Loucy (cell line): ENCODE data around the gene CCL14.

Experiments
- H2AFZ ChIP-seq: fragments of 200-600 bp; sonication (generic); 2 replicates; pipeline ENCODE4 v1.6.0; 2016; ENCODE audit warnings: antibody characterized with exemption, mild to moderate bottlenecking, low read length, moderate library complexity
- H3F3A ChIP-seq: fragments of 200-600 bp; 2 replicates; pipeline ENCODE4 v1.6.0; 2016; ENCODE audit warnings: antibody characterized with exemption, low read depth, mild to moderate bottlenecking
- H3K27me3 ChIP-seq: fragments of 200-600 bp; sonication (generic); 2 replicates; pipeline ENCODE4 v1.6.1; 2014; ENCODE audit warnings: low read length, mild to moderate bottlenecking; ENCODE audit not compliant: insufficient read depth, poor library complexity, severe bottlenecking
- H3K36me3 ChIP-seq: fragments of 200-600 bp; sonication (generic); 2 replicates; pipeline ENCODE4 v1.6.1; 2016; ENCODE audit warnings: low read length; ENCODE audit not compliant: insufficient read depth
- H3K4me1 ChIP-seq: fragments of 200-600 bp; sonication (generic); 2 replicates; pipeline ENCODE4 v1.5.1; 2014; ENCODE audit warnings: low read length, mild to moderate bottlenecking; ENCODE audit not compliant: insufficient read depth, poor library complexity, severe bottlenecking
- H3K4me2 ChIP-seq: fragments of 200-600 bp; sonication (generic); 2 replicates; pipeline ENCODE4 v1.6.0; 2014; ENCODE audit warnings: antibody characterized with exemption, low read length, low read depth, mild to moderate bottlenecking; ENCODE audit not compliant: poor library complexity, severe bottlenecking
- H3K4me3 ChIP-seq: fragments of 200-600 bp; sonication (generic); 2 replicates; pipeline ENCODE4 v1.5.1; 2014; ENCODE audit warnings: low read length, mild to moderate bottlenecking, mixed read lengths; ENCODE audit not compliant: poor library complexity, severe bottlenecking
- H3K79me2 ChIP-seq: fragments of 200-600 bp; sonication (generic); 2 replicates; pipeline ENCODE4 v1.6.1; 2014; ENCODE audit warnings: low read length; ENCODE audit not compliant: insufficient read depth
- H3K9ac ChIP-seq: fragments of 200-600 bp; sonication (generic); 2 replicates; pipeline ENCODE4 v1.6.0; 2014; ENCODE audit warnings: mild to moderate bottlenecking, low read depth, low read length, moderate library complexity; ENCODE audit not compliant: poor library complexity, severe bottlenecking
- H3K9me2 ChIP-seq: fragments of 200-600 bp; sonication (generic); replicated peaks from 2 replicates; pipeline ENCODE4 v1.6.1; 2016; ENCODE audit warnings: low read depth, low read length, mixed read lengths
- H3K9me3 ChIP-seq: fragments of 200-600 bp; sonication (generic); 2 replicates; pipeline ENCODE4 v1.6.1; 2014; ENCODE audit warnings: mild to moderate bottlenecking, antibody characterized with exemption, low read length, low read depth; ENCODE audit not compliant: insufficient read depth
- H4K20me1 ChIP-seq: fragments of 200-600 bp; sonication (generic); 2 replicates; pipeline ENCODE4 v1.6.0; 2014; ENCODE audit warnings: antibody characterized with exemption, low read length, mild to moderate bottlenecking; ENCODE audit not compliant: insufficient read depth, poor library complexity, severe bottlenecking
- EZH2phosphoT487 ChIP-seq: fragments of 200-600 bp; IDR thresholded peaks from 2 replicates; pipeline ENCODE4 v1.6.1; 2018; ENCODE audit warnings: antibody characterized with exemption, mild to moderate bottlenecking, moderate library complexity, borderline replicate concordance
- TF ChIP-seq, protein P1 (sequence below): fragments of 200-600 bp; sonication (generic); conservative IDR thresholded peaks from 2 replicates; pipeline ENCODE4 v1.5.1; 2014; ENCODE audit warnings: mild to moderate bottlenecking, antibody characterized with exemption, low read length

CCL14 gene

DNA sequence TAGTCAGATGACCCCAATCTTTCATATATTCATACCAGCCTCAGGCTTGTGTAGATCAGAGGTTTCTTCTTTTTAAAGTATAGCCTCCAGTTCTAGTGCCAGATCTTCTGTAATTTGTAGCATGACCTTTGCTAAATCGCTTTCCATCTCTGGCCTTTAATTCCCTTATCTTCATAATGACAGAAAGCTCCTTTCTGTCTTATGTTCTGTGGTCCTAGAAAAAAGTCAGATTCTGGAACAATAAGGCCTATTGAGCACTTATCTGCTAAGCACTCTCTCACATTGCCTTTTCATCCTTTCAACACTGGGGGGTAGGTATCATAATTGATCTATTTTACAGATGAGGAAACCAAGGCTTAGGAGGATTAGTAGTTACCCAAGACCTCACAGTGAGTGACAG is 14.5 kb downstream of the CCL14 start:
- H3K9ac ChIP-seq, result no peak overlapping the region

DNA sequence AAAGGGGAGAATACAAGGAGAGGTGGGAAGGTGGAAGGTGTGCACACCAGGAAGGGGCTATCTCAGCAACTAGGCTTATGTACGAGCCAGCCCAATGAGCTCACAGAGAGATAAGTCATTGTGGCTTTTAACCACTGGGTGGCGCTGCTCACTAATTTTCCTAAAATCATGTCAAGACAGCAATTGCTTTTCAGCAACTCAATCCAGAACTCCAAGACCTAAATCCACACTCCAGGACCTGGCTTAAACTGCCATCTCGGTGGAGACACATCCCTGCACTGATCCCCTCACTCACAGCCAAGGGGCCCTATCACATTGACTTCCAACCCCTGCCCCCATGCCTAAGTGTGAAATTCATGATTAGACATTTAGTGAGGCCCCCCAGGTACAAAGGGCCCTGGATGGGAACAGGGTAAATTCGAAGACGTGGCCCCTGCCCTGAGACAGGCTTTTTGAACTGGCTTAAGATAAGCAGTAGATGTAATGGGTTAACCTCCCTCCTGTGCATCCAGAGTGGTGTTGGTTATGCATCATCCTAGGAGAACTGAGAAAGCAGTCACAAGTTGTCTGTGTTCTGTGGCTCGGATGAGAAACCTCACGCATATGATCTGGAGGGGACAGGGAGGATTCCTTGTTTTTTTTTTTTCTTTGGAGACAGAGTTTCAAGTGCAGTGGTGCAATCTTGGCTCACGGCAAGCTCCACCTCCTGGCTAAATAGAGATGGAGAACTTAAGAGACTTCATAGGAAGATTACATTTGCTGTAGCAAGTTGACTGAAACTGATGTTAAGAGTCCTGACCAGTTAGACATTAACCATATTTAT is 16.8 kb downstream of the CCL14 start:
- H3F3A ChIP-seq, result no peaks in the 10 kb centered on the region
- TF ChIP-seq EZH2phosphoT487, result no peak
- TF ChIP-seq, protein P1, sequence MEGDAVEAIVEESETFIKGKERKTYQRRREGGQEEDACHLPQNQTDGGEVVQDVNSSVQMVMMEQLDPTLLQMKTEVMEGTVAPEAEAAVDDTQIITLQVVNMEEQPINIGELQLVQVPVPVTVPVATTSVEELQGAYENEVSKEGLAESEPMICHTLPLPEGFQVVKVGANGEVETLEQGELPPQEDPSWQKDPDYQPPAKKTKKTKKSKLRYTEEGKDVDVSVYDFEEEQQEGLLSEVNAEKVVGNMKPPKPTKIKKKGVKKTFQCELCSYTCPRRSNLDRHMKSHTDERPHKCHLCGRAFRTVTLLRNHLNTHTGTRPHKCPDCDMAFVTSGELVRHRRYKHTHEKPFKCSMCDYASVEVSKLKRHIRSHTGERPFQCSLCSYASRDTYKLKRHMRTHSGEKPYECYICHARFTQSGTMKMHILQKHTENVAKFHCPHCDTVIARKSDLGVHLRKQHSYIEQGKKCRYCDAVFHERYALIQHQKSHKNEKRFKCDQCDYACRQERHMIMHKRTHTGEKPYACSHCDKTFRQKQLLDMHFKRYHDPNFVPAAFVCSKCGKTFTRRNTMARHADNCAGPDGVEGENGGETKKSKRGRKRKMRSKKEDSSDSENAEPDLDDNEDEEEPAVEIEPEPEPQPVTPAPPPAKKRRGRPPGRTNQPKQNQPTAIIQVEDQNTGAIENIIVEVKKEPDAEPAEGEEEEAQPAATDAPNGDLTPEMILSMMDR, result peak; percentile 79
- no peak overlapping the region for H3K9ac ChIP-seq
- H3K4me2 ChIP-seq, result no peak overlapping the region
- H3K79me2 ChIP-seq, result no peaks in the 10 kb centered on the region
- H3K9me3 ChIP-seq, result no peaks in the 10 kb centered on the region
- H2AFZ ChIP-seq, result no peak overlapping the region
- H4K20me1 ChIP-seq, result no peaks in the 10 kb centered on the region
- no peaks in the 10 kb centered on the region for H3K9me2 ChIP-seq
- H3K27me3 ChIP-seq, result no peaks in the 10 kb centered on the region
- no peaks in the 10 kb centered on the region for H3K36me3 ChIP-seq
- H3K4me3 ChIP-seq, result no peak overlapping the region
- no peaks in the 10 kb centered on the region for H3K4me1 ChIP-seq

More for the DNA sequence above, 14.5 kb downstream of the CCL14 start:
- no peaks in the 10 kb centered on the region for H3F3A ChIP-seq
- H3K27me3 ChIP-seq, result no peaks in the 10 kb centered on the region
- no peaks in the 10 kb centered on the region for H3K36me3 ChIP-seq
- no peaks in the 10 kb centered on the region for H3K4me1 ChIP-seq
- no peak overlapping the region for H2AFZ ChIP-seq
- H3K9me3 ChIP-seq, result no peaks in the 10 kb centered on the region
- H3K4me3 ChIP-seq, result no peak overlapping the region
- no peak overlapping the region for H3K4me2 ChIP-seq
- no peak for TF ChIP-seq EZH2phosphoT487
- TF ChIP-seq, protein P1, result no peak
- no peaks in the 10 kb centered on the region for H4K20me1 ChIP-seq
- H3K9me2 ChIP-seq, result no peaks in the 10 kb centered on the region
- H3K79me2 ChIP-seq, result no peaks in the 10 kb centered on the region

DNA sequence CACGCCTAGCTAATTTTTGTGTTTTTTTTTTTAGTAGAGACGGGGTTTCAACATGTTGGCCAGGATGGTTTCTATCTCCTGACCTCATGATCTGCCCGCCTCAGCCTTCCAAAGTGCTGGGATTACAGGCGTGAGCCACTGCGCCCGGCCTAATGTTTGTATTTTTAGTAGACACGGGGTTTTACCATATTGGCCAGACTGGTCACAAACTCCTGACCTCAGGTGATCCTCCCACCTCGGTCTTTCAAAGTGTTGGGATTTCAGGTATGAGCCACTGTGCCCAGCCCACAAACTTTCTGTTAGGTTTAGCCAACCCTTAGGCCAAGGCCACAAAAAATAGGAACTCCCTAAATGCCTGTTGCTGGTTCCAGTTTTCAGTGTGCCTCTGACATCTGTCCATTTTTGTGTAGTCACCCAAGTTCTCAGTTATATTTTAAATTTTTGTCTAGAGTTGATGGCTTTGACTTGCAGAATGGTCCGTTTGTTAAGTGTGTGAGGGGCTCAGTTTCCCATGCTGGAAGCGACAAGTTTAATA is 17.9 kb downstream of the CCL14 start:
- H2AFZ ChIP-seq, result no peak overlapping the region; the same call in 1 of the 2 replicates
- H3K9ac ChIP-seq, result no peak overlapping the region
- H4K20me1 ChIP-seq, result no peaks in the 10 kb centered on the region
- H3K4me3 ChIP-seq, result no peak overlapping the region
- no peak overlapping the region for H3K4me2 ChIP-seq
- no peaks in the 10 kb centered on the region for H3K36me3 ChIP-seq
- TF ChIP-seq EZH2phosphoT487, result no peak
- TF ChIP-seq, protein P1, result no peak
- H3K27me3 ChIP-seq, result no peaks in the 10 kb centered on the region
- no peaks in the 10 kb centered on the region for H3K4me1 ChIP-seq
- H3F3A ChIP-seq, result no peaks in the 10 kb centered on the region
- H3K79me2 ChIP-seq, result no peaks in the 10 kb centered on the region
- no peaks in the 10 kb centered on the region for H3K9me2 ChIP-seq
- H3K9me3 ChIP-seq, result no peaks in the 10 kb centered on the region
